SK-N-SH (cell line): ENCODE data around the gene BUD31. TPM values are rescaled to one million over a fixed set of nuclear protein-coding genes. Genes with fewer than 3 reads are reported as not detected.

ENCODE experiments used
- CTCF ChIA-PET: fragments of 300-600, 350-600 bp; formaldehyde crosslinking; extraction: SDS; loops from one replicate; lab custom pipeline; 2021; lab: Yijun Ruan, JAX
- POLR2A ChIA-PET: fragments of 350-600 bp; sonication (Branson Sonifier 250); formaldehyde crosslinking; extraction: SDS; loops from one replicate; lab custom pipeline; 2020; ENCODE audit warnings: antibody characterized with exemption, inconsistent platforms; lab: Yijun Ruan, JAX
- DNase-seq: peaks from one replicate; pipeline ENCODE4 v3.0.0; 2012
- H2AFZ ChIP-seq: fragments of 200-600 bp; sonication (generic); 2 replicates; pipeline ENCODE4 v1.8.1; 2016; ENCODE audit warnings: antibody characterized with exemption, mild to moderate bottlenecking, low read depth
- H3F3A ChIP-seq: fragments of 200-600 bp; sonication (generic); replicated peaks from 2 replicates; pipeline ENCODE3; 2016; ENCODE audit warnings: antibody characterized with exemption, mild to moderate bottlenecking; ENCODE audit not compliant: insufficient read depth
- H3K27ac ChIP-seq, 2 experiments: fragments of 200-500 bp in 1 of 2; fragments of 200-600 bp in 1 of 2; sonication (Bioruptor generic) in 1 of 2; sonication (generic), shearing (Covaris generic) in 1 of 2; 2 replicates each; pipeline versions ENCODE4 v1.5.1 to v1.6.1; 2014 to 2016; ENCODE audit warnings: low read depth in 2 of 2, inconsistent platforms in 1 of 2, low read length in 1 of 2, mild to moderate bottlenecking in 1 of 2, mixed read lengths in 1 of 2
- H3K27me3 ChIP-seq: fragments of 200-600 bp; sonication (generic), shearing (Covaris generic); 2 replicates; pipeline ENCODE4 v1.6.1; 2016; ENCODE audit warnings: mixed run types; ENCODE audit not compliant: insufficient read depth
- H3K36me3 ChIP-seq, 2 experiments: fragments of 200-500 bp in 1 of 2; fragments of 200-600 bp in 1 of 2; sonication (Bioruptor generic) in 1 of 2; sonication (generic) in 1 of 2; replicated peaks in 1 of 2; 2 replicates each; pipeline versions ENCODE3 to v1.5.1; 2014 to 2016; ENCODE audit warnings: low read length in 1 of 2, mild to moderate bottlenecking in 1 of 2; ENCODE audit not compliant: insufficient read depth in 2 of 2, control insufficient read depth in 1 of 2
- H3K4me1 ChIP-seq, 2 experiments: fragments of 200-500 bp in 1 of 2; fragments of 200-600 bp in 1 of 2; sonication (Bioruptor generic) in 1 of 2; sonication (generic), shearing (Covaris generic) in 1 of 2; 2 replicates each; pipeline versions ENCODE4 v1.5.1 to v1.6.1; 2014 to 2016; ENCODE audit warnings: low read depth in 1 of 2, low read length in 1 of 2, mixed run types in 1 of 2; ENCODE audit not compliant: insufficient read depth in 2 of 2, control insufficient read depth in 1 of 2
- H3K4me2 ChIP-seq: fragments of 200-600 bp; sonication (generic), shearing (Covaris generic); 2 replicates; pipeline ENCODE4 v1.6.1; 2017; ENCODE audit warnings: mixed run types
- H3K4me3 ChIP-seq, 2 experiments: fragments of 200-500 bp in 1 of 2; fragments of 200-600 bp in 1 of 2; sonication (Bioruptor generic) in 1 of 2; sonication (generic), shearing (Covaris generic) in 1 of 2; 2 replicates each; pipeline versions ENCODE4 v1.5.1 to v1.8.1; 2014 to 2016; ENCODE audit warnings: low read depth in 2 of 2, inconsistent platforms in 1 of 2, low read length in 1 of 2, mild to moderate bottlenecking in 1 of 2, mixed read lengths in 1 of 2, moderate library complexity in 1 of 2
- H3K79me2 ChIP-seq: fragments of 200-600 bp; sonication (generic); 2 replicates; pipeline ENCODE4 v1.8.1; 2017; ENCODE audit warnings: mild to moderate bottlenecking; ENCODE audit not compliant: insufficient read depth
- H3K9ac ChIP-seq: fragments of 200-600 bp; sonication (generic); 2 replicates; pipeline ENCODE4 v1.6.1; 2017; ENCODE audit warnings: mixed run types
- H3K9me2 ChIP-seq: fragments of 200-600 bp; sonication (generic); 2 replicates; pipeline ENCODE4 v1.6.1; 2017; ENCODE audit warnings: mixed run types
- H3K9me3 ChIP-seq: fragments of 200-600 bp; sonication (generic); 2 replicates; pipeline ENCODE4 v1.6.1; 2017; ENCODE audit warnings: mixed run types, mild to moderate bottlenecking, moderate library complexity
- H4K20me1 ChIP-seq: fragments of 200-600 bp; sonication (generic); 2 replicates; pipeline ENCODE4 v1.6.1; 2017; ENCODE audit warnings: mild to moderate bottlenecking, mixed run types; ENCODE audit not compliant: insufficient read depth
- CHD2 ChIP-seq: fragments of 150-350 bp; IDR thresholded peaks from 2 replicates; pipeline ENCODE4 v1.6.1; 2018; ENCODE audit warnings: low read length; ENCODE audit not compliant: partially characterized antibody
- CTCF ChIP-seq: fragments of 200-600 bp; sonication (generic); IDR thresholded peaks from 2 replicates; pipeline ENCODE4 v1.6.1; 2017; ENCODE audit warnings: antibody characterized with exemption, mild to moderate bottlenecking, moderate library complexity
- EP300 ChIP-seq, 2 experiments: IDR thresholded peaks; 2 replicates each; pipeline versions ENCODE4 v1.4.0 to v1.6.1; 2012; ENCODE audit warnings: borderline replicate concordance in 1 of 2, low read depth in 1 of 2, low read length in 1 of 2
- FOSL2 ChIP-seq: IDR thresholded peaks from 2 replicates; pipeline ENCODE4 v1.4.0; 2012; ENCODE audit warnings: low read depth, mild to moderate bottlenecking, moderate library complexity, borderline replicate concordance
- GATA2 ChIP-seq: sonication (generic); formaldehyde crosslinking; IDR thresholded peaks from 2 replicates; pipeline ENCODE4 v1.5.0; 2020; ENCODE audit warnings: mild to moderate bottlenecking, missing genetic modification reagents
- JUND ChIP-seq: IDR thresholded peaks from 2 replicates; pipeline ENCODE4 v1.4.0; 2012
- NRF1 ChIP-seq: IDR thresholded peaks from 2 replicates; pipeline ENCODE4 v1.6.1; 2012; ENCODE audit warnings: low read depth, mild to moderate bottlenecking, low read length
- PBX3 ChIP-seq: IDR thresholded peaks from 2 replicates; pipeline ENCODE4; 2012
- POLR2AphosphoS5 ChIP-seq: IDR thresholded peaks from 2 replicates; pipeline ENCODE4 v1.6.1; 2012; ENCODE audit warnings: low read depth, low read length
- RCOR1 ChIP-seq: fragments of 150-350 bp; IDR thresholded peaks from 2 replicates; pipeline ENCODE4 v1.6.1; 2017; ENCODE audit warnings: antibody characterized with exemption, low read length
- SIN3A ChIP-seq: IDR thresholded peaks from 2 replicates; pipeline ENCODE4 v1.6.1; 2012; ENCODE audit warnings: low read depth, mild to moderate bottlenecking, low read length, moderate library complexity, borderline replicate concordance
- SMC3 ChIP-seq: IDR thresholded peaks from 2 replicates; pipeline ENCODE4 v1.6.1; 2012; ENCODE audit warnings: low read depth, low read length, improper control_type of control experiment
- TAF1 ChIP-seq: IDR thresholded peaks from 2 replicates; pipeline ENCODE4 v1.6.1; 2012; ENCODE audit warnings: low read depth, mild to moderate bottlenecking, low read length, moderate library complexity, borderline replicate concordance
- TCF12 ChIP-seq: IDR thresholded peaks from 2 replicates; pipeline ENCODE4 v1.4.0; 2012
- WGBS: methylation state at CpG from one replicate; pipeline ENCODE4 v1.1.6; 2017; ENCODE audit warnings: low lambda C conversion rate; 5-methylcytosine and 5-hydroxymethylcytosine counted together
- polyA plus RNA-seq, 3 experiments: library from polyadenylated mRNA; depleted of rRNA; stranded (reverse); fragments of >200 nt; gene quantifications; 2 replicates each; pipeline ENCODE4 v1.2.3, GENCODE V29; 2012
- TF ChIP-seq, protein P1 (sequence below): fragments of 150-350 bp; IDR thresholded peaks from 2 replicates; pipeline ENCODE4 v1.6.1; 2016; ENCODE audit warnings: mild to moderate bottlenecking, low read depth, low read length

The BUD31 gene
- polyA plus RNA-seq, 1 of the 3 experiments (the other 2 are of a cell fraction), result 162 TPM

DNA sequence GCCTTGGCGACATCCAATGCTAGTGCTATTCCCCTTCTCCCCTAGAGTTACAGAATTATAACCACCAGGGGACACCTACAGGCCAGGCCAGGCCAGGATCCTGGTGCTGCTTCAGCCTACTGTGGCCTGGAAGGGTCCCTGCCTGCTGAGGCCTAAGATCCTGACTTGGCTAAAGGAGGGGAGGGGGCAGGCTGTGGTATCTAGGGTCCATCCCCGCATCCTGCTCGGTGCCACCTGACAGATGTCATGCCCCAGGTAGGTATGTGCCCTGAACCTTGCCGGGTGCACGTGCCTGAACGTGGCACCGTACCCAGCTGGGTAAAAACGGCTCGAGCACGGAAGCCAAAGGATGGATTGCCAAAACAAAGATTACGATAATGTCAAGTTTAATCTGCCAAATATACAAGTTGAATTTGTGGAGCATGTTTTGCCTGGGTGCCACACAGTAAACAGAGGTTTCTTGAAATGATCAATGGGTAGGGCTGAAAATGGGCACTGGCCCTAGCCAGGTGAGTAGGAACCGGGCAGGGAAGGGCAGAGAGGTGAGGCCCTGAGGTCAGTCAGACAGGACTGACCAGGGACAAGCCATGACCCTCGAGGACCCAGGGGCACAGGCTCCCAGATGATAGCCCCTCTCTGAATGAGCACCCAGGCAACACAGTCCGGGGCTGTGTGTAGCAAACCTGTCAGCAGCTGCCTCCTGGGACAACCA lies 13.0 kb upstream of the BUD31 start:
- peaks cover 70% of the 10 kb centered on the region for H3F3A ChIP-seq
- TF ChIP-seq POLR2AphosphoS5, result peak; percentile 50
- no peak for TF ChIP-seq EP300 (IDR thresholded peaks at IDR 0.05; ENCODE audit: borderline replicate concordance in 1 of 2, low read depth in 1 of 2, low read length in 1 of 2)
- TF ChIP-seq CTCF, result peak; percentile 29
- peak; percentile 17; the same call in 1 of the 2 replicates for TF ChIP-seq PBX3
- H3K27me3 ChIP-seq, result no peaks in the 10 kb centered on the region
- H3K79me2 ChIP-seq, result peaks cover 18% of the 10 kb centered on the region; the same call in 1 of the 2 replicates
- WGBS, result 93% methylated on average over 12 of the region's 14 CpGs
- H3K9me2 ChIP-seq, result no peaks in the 10 kb centered on the region
- no peak overlapping the region for H2AFZ ChIP-seq
- ChIA-PET POLR2A (interaction anchor here (10.2 kb wide), 1 partner anchor 12 kb away, joined by 102 read pairs; the partner anchor contains the start of genes BUD31 and PDAP1), CTCF (interaction anchor here (1.2 kb wide), 1 partner anchor 11 kb away, joined by 3 read pairs; no protein-coding TSS in a partner anchor)
- peaks cover 0 to 17% of the 10 kb centered on the region in 2 experiments; a peak in 1 of 4 replicates for H3K4me1 ChIP-seq
- H3K27ac ChIP-seq, result peak overlapping the region in 1 of 2 experiments; percentile 2; a peak in 2 of 4 replicates
- no peaks in the 10 kb centered on the region for H3K9me3 ChIP-seq
- H3K9ac ChIP-seq, result no peak overlapping the region
- peaks cover 49 to 73% of the 10 kb centered on the region in 2 experiments for H3K36me3 ChIP-seq
- DNase-seq, result no peak
- no peak overlapping the region for H3K4me3 ChIP-seq
- no peak overlapping the region for H3K4me2 ChIP-seq
- H4K20me1 ChIP-seq, result peaks cover 60% of the 10 kb centered on the region

DNA sequence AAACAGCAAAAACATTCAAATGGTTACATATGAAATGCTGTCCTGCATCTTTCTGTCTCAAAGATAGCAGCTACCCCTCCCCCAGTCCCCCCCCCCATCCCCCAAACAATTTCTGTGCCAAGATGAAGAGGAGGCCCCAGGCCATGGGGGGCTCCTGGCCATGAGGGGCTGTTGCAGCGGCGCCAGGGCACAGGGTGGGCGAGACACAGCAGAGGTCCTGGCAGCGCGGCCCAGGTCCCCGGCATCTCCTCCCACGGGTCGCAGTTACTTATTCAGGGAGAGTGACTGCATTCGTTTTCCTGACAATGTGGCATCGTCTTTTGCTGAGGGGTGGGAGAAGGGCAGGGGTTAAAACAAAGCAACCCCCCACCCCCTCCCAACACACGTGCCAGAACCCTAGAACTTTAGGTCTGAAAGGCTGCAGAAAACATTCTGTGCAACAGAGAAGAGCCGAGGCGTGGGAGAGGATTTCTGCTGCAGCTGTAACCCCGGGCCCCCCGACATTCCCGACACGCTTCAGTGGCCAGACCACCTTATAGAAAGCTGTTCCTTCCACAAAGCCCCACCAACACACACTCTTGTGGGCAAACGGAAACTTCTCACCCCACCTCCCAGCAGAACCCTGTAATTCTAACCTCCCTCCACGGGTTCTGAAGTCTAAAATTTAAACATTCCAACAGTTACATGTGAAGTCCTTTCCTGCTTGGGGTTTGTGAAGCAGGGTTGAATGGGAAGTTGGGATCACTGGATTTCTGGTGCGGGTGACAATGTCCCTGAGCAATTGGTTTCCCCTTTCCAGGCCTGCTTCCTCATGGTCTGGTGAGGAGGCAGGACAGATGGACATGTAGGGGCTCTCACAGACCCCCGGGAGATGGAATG lies 12.1 kb upstream of the BUD31 start:
- H4K20me1 ChIP-seq, result peaks cover 60% of the 10 kb centered on the region
- no peak overlapping the region for H3K9ac ChIP-seq
- no peak overlapping the region for H2AFZ ChIP-seq
- H3K27ac ChIP-seq, result peak overlapping the region in 1 of 2 experiments; percentile 3; a peak in 2 of 4 replicates
- peaks cover 0 to 17% of the 10 kb centered on the region in 2 experiments; a peak in 1 of 4 replicates for H3K4me1 ChIP-seq
- H3K4me3 ChIP-seq, result no peak overlapping the region
- no peaks in the 10 kb centered on the region for H3K9me2 ChIP-seq
- H3K36me3 ChIP-seq, result peaks cover 49 to 69% of the 10 kb centered on the region in 2 experiments
- H3K4me2 ChIP-seq, result no peak overlapping the region
- H3K27me3 ChIP-seq, result no peaks in the 10 kb centered on the region
- ChIA-PET CTCF (interaction anchor here (1.2 kb wide), 1 partner anchor 10 kb away, joined by 3 read pairs; no protein-coding TSS in a partner anchor), POLR2A (interaction anchor here (10.2 kb wide), 1 partner anchor 11 kb away, joined by 102 read pairs; the partner anchor contains the start of genes BUD31 and PDAP1)
- H3F3A ChIP-seq, result peaks cover 74% of the 10 kb centered on the region
- DNase-seq, result no peak
- no peaks in the 10 kb centered on the region for H3K9me3 ChIP-seq
- peaks cover 25% of the 10 kb centered on the region; the same call in 1 of the 2 replicates for H3K79me2 ChIP-seq
- WGBS, result 90% methylated on average over 21 of the region's 21 CpGs
- TF ChIP-seq POLR2AphosphoS5 (no peak), CHD2 (no peak), NRF1 (no peak), GATA2 (CRISPR knock-in tag) (no peak), SIN3A (no peak), JUND (no peak; the same call in 1 of the 2 replicates), TCF12 (no peak), SMC3 (no peak), RCOR1 (no peak), CTCF (no peak), FOSL2 (no peak), TAF1 (no peak)
- TF ChIP-seq, protein P1, sequence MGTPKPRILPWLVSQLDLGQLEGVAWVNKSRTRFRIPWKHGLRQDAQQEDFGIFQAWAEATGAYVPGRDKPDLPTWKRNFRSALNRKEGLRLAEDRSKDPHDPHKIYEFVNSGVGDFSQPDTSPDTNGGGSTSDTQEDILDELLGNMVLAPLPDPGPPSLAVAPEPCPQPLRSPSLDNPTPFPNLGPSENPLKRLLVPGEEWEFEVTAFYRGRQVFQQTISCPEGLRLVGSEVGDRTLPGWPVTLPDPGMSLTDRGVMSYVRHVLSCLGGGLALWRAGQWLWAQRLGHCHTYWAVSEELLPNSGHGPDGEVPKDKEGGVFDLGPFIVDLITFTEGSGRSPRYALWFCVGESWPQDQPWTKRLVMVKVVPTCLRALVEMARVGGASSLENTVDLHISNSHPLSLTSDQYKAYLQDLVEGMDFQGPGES, result no peak
